ENCODE results near the gene FERD3L. TPM values are rescaled to one million over a fixed set of nuclear protein-coding genes. Genes with fewer than 3 reads are reported as not detected.

The FERD3L gene
- total RNA-seq, 1 experiment from 2014 or later: not detected

DNA sequence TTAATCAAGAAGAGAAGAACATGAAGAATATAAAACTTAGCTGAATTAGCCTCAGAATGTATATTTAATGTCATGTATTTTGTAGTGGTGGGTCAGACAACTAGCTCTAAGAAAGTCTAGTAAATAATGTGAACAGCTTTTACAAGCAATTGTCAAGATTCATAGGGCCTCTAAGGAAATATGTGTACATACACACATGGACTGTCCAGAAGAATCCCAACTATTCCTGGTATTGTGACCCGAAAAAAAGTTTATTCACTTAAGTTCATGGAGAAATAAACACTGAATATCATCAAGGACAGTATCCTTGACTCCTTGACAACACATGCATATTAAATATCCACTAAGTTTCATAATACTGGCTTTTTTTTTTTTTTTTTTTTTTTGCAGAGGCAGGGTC lies 16.4 kb downstream of the FERD3L start:
- Mint-ChIP-seq H3K4me3 (ENCODE audit: low read depth, unreplicated experiment) (no peak overlapping the region), H3K27me3 (ENCODE audit: unreplicated experiment) (peaks cover 28% of the 10 kb centered on the region), H3K4me1 (ENCODE audit: low read depth, unreplicated experiment) (no peaks in the 10 kb centered on the region), H3K27ac (ENCODE audit: unreplicated experiment) (no peak overlapping the region), H3K36me3 (ENCODE audit: insufficient read depth, unreplicated experiment) (no peaks in the 10 kb centered on the region), H3K9me3 (ENCODE audit: low read depth, unreplicated experiment) (no peaks in the 10 kb centered on the region)
- intact Hi-C loops (cut with micrococcal nuclease; ENCODE audit: unreplicated experiment): no loop called here
- TF ChIP-seq, protein P1, sequence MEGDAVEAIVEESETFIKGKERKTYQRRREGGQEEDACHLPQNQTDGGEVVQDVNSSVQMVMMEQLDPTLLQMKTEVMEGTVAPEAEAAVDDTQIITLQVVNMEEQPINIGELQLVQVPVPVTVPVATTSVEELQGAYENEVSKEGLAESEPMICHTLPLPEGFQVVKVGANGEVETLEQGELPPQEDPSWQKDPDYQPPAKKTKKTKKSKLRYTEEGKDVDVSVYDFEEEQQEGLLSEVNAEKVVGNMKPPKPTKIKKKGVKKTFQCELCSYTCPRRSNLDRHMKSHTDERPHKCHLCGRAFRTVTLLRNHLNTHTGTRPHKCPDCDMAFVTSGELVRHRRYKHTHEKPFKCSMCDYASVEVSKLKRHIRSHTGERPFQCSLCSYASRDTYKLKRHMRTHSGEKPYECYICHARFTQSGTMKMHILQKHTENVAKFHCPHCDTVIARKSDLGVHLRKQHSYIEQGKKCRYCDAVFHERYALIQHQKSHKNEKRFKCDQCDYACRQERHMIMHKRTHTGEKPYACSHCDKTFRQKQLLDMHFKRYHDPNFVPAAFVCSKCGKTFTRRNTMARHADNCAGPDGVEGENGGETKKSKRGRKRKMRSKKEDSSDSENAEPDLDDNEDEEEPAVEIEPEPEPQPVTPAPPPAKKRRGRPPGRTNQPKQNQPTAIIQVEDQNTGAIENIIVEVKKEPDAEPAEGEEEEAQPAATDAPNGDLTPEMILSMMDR (IDR thresholded peaks at IDR 0.05; ENCODE audit: unreplicated experiment): no peak
- BruUV-seq (replicated peaks): no TSS peak
- no peak for DNase-seq
- CTCF ChIA-PET: no interaction called here

DNA sequence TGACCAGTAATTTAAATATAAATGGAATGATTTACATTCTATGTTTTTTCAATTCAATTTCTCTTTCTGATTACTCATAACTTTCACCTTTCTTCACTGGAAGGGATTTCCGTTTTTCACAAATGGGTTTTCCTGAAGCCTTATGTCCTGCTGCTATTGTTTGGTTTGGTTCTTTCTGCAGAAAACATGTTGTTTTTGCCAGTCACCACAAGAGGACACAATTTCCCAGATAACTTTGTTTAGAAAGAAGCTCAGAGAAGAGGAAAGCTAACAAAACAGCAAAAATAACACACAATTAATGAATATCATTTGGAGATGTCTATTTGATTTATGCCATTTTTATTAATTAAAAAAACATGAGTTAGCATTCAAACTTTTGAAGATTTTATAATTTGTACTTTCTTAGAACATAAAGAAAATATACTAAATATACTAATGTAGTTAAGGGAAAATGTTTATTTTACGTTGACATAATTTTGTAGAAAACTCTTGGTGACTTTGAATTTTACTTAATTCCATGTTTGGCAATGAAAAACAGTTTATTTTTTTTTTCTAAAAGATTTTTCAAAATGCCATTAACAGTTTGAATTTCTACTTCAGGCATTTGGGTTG lies 23.1 kb downstream of the FERD3L start:
- BruUV-seq (replicated peaks): no TSS peak
- H3K27me3 Mint-ChIP-seq (ENCODE audit: unreplicated experiment): peaks cover 57% of the 10 kb centered on the region
- peaks cover 3% of the 10 kb centered on the region for H3K36me3 Mint-ChIP-seq (ENCODE audit: insufficient read depth, unreplicated experiment)
- no peaks in the 10 kb centered on the region for H3K9me3 Mint-ChIP-seq (ENCODE audit: low read depth, unreplicated experiment)
- H3K4me1 Mint-ChIP-seq (ENCODE audit: low read depth, unreplicated experiment): no peaks in the 10 kb centered on the region
- no peak overlapping the region for H3K27ac Mint-ChIP-seq (ENCODE audit: unreplicated experiment)
- H3K4me3 Mint-ChIP-seq (ENCODE audit: low read depth, unreplicated experiment): no peak overlapping the region
- CTCF ChIA-PET: interaction anchor here (0.6 to 1.4 kb wide), 11 partner anchors 15 to 769 kb away, joined by 3 to 17 read pairs (median 4); no protein-coding TSS in a partner anchor
- intact Hi-C loops (cut with micrococcal nuclease; ENCODE audit: unreplicated experiment): loop anchor here (1.0 to 5.0 kb wide), 6 partner anchors 320 to 770 kb away; no protein-coding TSS in a partner anchor
- no peak for DNase-seq
- TF ChIP-seq, protein P1 (IDR thresholded peaks at IDR 0.05; ENCODE audit: unreplicated experiment): peak; percentile 60

GRCh38 chr7:19119870-19120486 lies 25.2 kb downstream of the FERD3L start:
- intact Hi-C loops (cut with micrococcal nuclease; ENCODE audit: unreplicated experiment): loop anchor here (5.0 kb wide), 2 partner anchors 372 to 768 kb away; no protein-coding TSS in a partner anchor
- no peak overlapping the region for H3K4me3 Mint-ChIP-seq (ENCODE audit: low read depth, unreplicated experiment)
- TF ChIP-seq, protein P1 (IDR thresholded peaks at IDR 0.05; ENCODE audit: unreplicated experiment): no peak
- H3K27me3 Mint-ChIP-seq (ENCODE audit: unreplicated experiment): peaks cover 43% of the 10 kb centered on the region
- BruUV-seq (replicated peaks): no TSS peak
- no peaks in the 10 kb centered on the region for H3K9me3 Mint-ChIP-seq (ENCODE audit: low read depth, unreplicated experiment)
- H3K36me3 Mint-ChIP-seq (ENCODE audit: insufficient read depth, unreplicated experiment): peaks cover 17% of the 10 kb centered on the region
- CTCF ChIA-PET: no interaction called here
- no peaks in the 10 kb centered on the region for H3K4me1 Mint-ChIP-seq (ENCODE audit: low read depth, unreplicated experiment)
- no peak for DNase-seq
- H3K27ac Mint-ChIP-seq (ENCODE audit: unreplicated experiment): no peak overlapping the region

DNA sequence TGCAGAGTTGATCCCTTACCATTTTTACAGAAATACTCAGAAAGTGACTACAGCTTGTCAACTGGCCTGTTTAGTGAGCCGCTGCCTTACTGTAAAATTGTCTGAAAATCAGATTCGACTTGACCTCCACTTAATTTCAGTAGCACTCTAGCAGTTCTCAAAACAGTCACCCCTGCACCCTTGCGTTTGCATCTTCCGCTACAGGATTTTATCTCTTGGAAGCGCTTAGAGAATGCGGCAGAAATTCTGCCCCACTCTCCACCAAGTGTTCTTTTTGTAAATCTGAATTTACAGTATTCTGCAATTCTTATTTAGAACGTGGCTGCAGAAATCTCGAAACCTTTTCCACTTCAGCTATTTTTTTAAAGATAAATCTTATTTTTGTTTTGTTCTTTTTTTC lies 25.8 kb downstream of the FERD3L start:
- BruUV-seq (replicated peaks): no TSS peak
- no peak overlapping the region for H3K27ac Mint-ChIP-seq (ENCODE audit: unreplicated experiment)
- no peak overlapping the region for H3K4me3 Mint-ChIP-seq (ENCODE audit: low read depth, unreplicated experiment)
- H3K9me3 Mint-ChIP-seq (ENCODE audit: low read depth, unreplicated experiment): no peaks in the 10 kb centered on the region
- intact Hi-C loops (cut with micrococcal nuclease; ENCODE audit: unreplicated experiment): no loop called here
- no peak for DNase-seq
- H3K36me3 Mint-ChIP-seq (ENCODE audit: insufficient read depth, unreplicated experiment): peaks cover 17% of the 10 kb centered on the region
- CTCF ChIA-PET: interaction anchor here (0.8 kb wide), 1 partner anchor 18 kb away, joined by 3 read pairs; no protein-coding TSS in a partner anchor
- no peaks in the 10 kb centered on the region for H3K4me1 Mint-ChIP-seq (ENCODE audit: low read depth, unreplicated experiment)
- TF ChIP-seq, protein P1 (IDR thresholded peaks at IDR 0.05; ENCODE audit: unreplicated experiment): no peak
- H3K27me3 Mint-ChIP-seq (ENCODE audit: unreplicated experiment): peaks cover 43% of the 10 kb centered on the region

Data from Calu3 (cell line).